Erythroblast (primary cell): ENCODE measurements around the gene STYK1.

Experiments
- GATA1 ChIP-seq: IDR thresholded peaks from 2 replicates; pipeline ENCODE4 v1.6.1; 2011; ENCODE audit warnings: low read depth, mild to moderate bottlenecking, control low read depth, low read length, moderate library complexity
- POLR2A ChIP-seq: IDR thresholded peaks from 2 replicates; pipeline ENCODE4 v1.6.1; 2011; ENCODE audit warnings: mild to moderate bottlenecking, low read length

DNA sequence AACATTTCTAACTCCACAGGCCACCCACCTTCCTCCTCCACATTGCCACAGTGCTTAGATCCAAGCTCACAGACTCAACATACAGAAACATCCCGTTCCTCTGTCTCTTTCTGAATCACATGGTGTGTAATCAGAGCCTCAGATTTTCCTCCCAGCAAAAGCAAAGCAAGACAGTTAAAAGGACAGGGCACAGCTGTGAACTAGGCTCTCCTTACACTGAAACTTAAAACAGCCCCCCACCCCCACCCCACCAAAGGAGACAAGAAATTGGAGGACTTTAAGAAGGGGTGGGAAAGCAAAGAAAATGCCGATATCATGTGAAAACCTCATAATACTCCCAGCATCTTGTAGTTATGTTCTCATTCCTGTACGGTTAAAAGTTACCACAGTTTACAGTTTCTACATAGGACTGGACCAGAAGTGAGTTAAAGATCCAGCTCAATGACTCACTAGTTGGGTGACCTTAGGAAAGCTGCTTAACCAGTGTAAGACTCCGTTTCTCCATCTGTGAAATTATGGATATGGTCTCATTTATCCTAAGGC is 44.5 kb upstream of the STYK1 start:
- TF ChIP-seq POLR2A (no peak), GATA1 (no peak)
